NB4 (cell line): ENCODE measurements around the gene PAK1.
"Not testable (repeated sequence)": the region's sequence is repeated elsewhere in the genome, so short reads cannot be mapped to it uniquely, and the experiment has no call there.

ENCODE experiments used
- DNase-seq: peaks from one replicate; pipeline ENCODE4 v3.0.0; 2010; ENCODE audit warnings: low read depth
- H3K4me3 ChIP-seq: one replicate; pipeline ENCODE4 v1.5.1; 2011; ENCODE audit warnings: mild to moderate bottlenecking, low read depth, low read length, moderate library complexity
- MYC ChIP-seq: IDR thresholded peaks from 2 replicates; pipeline ENCODE4 v1.6.1; 2011; ENCODE audit warnings: low read depth, low read length
- POLR2A ChIP-seq: IDR thresholded peaks from 2 replicates; pipeline ENCODE4 v1.6.1; 2011; ENCODE audit warnings: mild to moderate bottlenecking; ENCODE audit not compliant: insufficient read length; ENCODE audit errors: extremely low read depth
- TF ChIP-seq, protein P1 (sequence below): IDR thresholded peaks from one replicate; pipeline ENCODE4 v1.5.1; 2012; ENCODE audit warnings: low read depth, low read length
- TF ChIP-seq, protein P2 (sequence below): IDR thresholded peaks from 2 replicates; pipeline ENCODE4 v1.6.1; 2011; ENCODE audit warnings: low read depth, low read length

The PAK1 gene

DNA sequence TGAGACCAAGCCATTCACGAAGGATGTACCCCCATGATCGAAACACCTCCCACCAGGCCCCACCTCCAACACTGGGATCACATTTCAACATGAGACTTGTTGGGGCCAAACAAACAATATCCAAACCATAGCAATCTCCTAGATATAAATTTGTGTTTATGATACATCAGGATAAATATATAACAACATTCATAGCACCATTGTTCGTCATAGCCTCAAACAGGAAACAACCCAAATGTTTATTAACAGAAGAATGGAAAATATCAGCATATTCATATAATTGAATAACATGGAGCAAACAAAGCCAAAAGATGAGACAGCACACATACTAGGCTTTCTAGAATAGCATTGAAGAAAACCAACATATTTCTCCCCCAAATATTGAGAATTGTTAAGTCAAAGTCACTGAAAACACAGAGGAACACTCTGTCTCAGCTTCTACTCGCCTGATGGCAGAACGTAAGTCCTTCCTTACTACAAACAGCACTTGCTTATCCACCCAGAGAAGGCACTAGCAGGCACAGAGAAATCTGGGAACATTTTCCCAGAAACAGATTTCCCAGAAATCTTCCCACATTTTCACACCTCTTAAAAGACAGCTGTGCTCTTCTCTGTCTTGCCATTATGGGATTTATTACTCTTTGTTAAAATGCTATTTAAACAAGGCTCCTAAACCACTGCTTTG, 164.4 kb downstream of the PAK1 start:
- no peak for DNase-seq
- TF ChIP-seq, protein P1, sequence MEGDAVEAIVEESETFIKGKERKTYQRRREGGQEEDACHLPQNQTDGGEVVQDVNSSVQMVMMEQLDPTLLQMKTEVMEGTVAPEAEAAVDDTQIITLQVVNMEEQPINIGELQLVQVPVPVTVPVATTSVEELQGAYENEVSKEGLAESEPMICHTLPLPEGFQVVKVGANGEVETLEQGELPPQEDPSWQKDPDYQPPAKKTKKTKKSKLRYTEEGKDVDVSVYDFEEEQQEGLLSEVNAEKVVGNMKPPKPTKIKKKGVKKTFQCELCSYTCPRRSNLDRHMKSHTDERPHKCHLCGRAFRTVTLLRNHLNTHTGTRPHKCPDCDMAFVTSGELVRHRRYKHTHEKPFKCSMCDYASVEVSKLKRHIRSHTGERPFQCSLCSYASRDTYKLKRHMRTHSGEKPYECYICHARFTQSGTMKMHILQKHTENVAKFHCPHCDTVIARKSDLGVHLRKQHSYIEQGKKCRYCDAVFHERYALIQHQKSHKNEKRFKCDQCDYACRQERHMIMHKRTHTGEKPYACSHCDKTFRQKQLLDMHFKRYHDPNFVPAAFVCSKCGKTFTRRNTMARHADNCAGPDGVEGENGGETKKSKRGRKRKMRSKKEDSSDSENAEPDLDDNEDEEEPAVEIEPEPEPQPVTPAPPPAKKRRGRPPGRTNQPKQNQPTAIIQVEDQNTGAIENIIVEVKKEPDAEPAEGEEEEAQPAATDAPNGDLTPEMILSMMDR: no peak
- TF ChIP-seq, protein P2, sequence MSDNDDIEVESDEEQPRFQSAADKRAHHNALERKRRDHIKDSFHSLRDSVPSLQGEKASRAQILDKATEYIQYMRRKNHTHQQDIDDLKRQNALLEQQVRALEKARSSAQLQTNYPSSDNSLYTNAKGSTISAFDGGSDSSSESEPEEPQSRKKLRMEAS: no peak
- H3K4me3 ChIP-seq: no peak overlapping the region

DNA sequence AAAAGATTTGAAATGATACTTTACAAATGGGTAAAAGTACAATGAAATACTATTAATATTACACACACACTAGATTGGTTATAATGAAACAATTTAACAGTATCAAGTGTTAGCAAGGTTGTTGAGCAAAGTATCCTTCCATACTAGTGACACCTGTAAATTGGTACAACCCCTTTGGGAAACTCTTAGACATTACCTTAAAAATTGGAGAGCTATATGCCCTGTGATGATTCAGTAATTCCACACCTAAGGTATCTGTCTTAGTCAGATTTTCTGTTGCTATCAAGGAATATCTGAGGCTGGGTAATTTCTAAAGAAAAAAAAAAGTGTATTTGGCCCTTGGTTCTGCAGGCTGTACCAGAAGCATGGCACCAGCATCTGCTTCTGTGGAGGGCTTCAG, 165.1 kb downstream of the PAK1 start:
- no peak for DNase-seq
- no peak overlapping the region for H3K4me3 ChIP-seq
- no peak for TF ChIP-seq POLR2A
- TF ChIP-seq, protein P2: no peak

DNA sequence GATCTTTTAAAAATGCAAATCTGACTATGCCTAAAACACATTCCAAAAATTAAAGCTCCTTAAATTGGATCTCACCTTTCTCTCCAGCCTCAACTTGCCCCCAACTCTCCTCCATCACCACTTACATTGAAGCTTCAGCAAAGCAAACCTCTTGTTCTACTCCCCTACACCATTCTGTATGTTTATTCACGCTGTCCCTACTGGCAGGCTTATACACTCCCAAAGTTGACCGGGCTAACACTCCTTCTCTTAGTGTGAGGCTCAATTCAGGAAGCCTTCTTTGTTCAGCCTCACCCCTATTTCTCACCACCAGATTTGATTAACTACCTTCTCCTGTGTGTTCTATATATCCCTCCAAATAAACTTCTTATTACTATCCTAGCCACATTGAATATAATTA, 170.6 kb downstream of the PAK1 start:
- no peak overlapping the region for H3K4me3 ChIP-seq
- TF ChIP-seq, protein P1: no peak
- TF ChIP-seq POLR2A (no peak), MYC (no peak)
- TF ChIP-seq, protein P2: no peak
- no peak for DNase-seq

DNA sequence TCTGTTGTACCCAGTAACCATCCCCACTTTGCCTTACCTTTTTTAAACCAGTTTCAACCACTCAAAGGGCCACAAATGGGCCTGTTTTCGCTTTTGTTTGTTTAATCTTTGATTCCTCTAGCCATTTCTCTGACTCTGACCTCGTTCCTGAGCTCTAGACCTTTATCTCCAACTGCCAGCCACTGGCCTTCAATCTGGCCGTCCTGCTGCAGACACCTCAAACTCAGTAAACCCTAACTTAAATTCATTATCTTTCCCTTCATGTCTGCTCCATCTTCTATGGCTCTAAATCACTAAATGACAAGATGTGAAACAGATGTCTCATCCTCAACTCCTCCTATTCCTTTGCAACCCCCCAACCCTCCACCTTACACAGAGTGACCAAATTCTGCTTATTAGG, 171.1 kb downstream of the PAK1 start:
- TF ChIP-seq MYC: no peak
- TF ChIP-seq POLR2A: no peak
- TF ChIP-seq, protein P2: no peak
- TF ChIP-seq, protein P1: no peak
- no peak overlapping the region for H3K4me3 ChIP-seq
- DNase-seq: no peak

DNA sequence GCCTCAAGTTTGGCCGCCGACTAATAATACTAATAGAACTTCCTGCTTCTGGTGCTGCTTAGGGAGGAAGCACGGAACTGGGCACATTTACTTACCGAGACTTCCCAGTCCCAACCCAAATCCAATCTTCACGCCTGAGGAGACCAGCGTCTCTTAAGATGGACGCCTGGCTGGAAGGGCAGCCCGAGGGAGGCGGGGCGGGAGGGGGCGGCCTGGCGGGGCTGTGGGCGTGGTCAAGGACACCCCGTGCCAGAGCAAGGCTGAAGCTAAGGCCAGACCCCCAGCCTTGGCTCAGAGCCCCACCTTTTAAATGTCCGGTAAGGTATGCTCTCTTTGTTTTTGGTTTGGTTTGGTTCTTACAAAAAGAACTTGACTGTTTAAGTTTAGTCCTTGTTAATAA, 172.4 kb downstream of the PAK1 start, which contains the start of gene GDPD4:
Gene GDPD4, minus strand, starts transcription at position 177 of the 400 bp plus-strand sequence. CDS start 16,549 bp downstream, outside the sequence.
- no peak within 1 kb of the TSS for H3K4me3 ChIP-seq
- DNase-seq: no peak
- TF ChIP-seq POLR2A (no peak), MYC (no peak)
- TF ChIP-seq, protein P2: no peak
- TF ChIP-seq, protein P1: no peak

DNA sequence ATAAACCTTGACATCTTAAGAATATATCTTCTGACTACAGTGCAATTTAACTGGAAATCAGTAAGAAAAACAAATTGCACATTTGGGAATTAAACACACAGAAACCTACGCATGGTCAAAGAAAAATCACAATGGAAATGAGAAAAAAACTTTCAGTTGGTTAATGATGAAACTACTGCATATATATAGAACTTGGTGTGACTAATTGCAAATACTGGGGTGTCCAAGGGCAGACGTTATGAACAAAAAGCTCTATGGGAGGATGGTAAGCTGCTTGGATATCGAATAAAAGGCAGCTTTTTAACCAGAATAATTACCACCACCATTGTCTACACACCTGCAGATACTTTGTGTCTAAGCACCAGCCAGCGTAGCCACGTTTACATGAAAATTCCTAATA, 173.2 kb downstream of the PAK1 start:
- TF ChIP-seq MYC (no peak), POLR2A (no peak)
- TF ChIP-seq, protein P1: no peak
- TF ChIP-seq, protein P2: no peak
- DNase-seq: no peak
- H3K4me3 ChIP-seq: no peak overlapping the region

DNA sequence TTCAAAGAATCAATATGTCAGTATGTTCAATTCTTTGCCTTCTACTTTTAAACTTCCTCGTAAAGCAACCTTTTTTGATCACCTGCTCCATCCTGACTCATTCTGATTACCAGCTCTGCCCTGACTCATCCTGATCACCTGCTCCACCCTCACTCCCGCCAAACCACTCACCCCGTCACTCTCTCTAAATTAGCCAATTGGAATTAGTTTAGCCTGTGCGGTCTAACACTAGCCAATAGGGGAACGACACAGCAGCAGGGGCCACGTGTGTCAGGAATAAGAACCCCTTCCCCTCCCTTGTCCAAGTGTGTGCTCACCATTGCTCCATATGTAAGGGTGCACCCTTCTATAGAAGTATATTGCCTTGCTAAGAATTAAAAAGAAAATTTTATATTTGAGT, 173.9 kb downstream of the PAK1 start:
- not testable (repeated sequence) for DNase-seq, H3K4me3 ChIP-seq
